Gastroesophageal sphincter (tissue), 4 donors: ENCODE data around the gene PHLPP1. TPM values are rescaled to one million over a fixed set of nuclear protein-coding genes. Genes with fewer than 3 reads are reported as not detected.
A peak's percentile ranks its signal among the peaks of the same experiment; 100 is the strongest.

Experiments
- ATAC-seq: fragments of 150-250 bp; one replicate; pipeline ENCODE4 v1.9.1; 2016; ENCODE audit warnings: mild to moderate bottlenecking, moderate library complexity
- H3K27ac ChIP-seq, 4 donors: fragments of 200-600 bp; sonication (generic) in 3 of 4; 1 replicate in 3 of 4; 2 replicates in 1 of 4; pipeline ENCODE4 v1.5.1; 2016 to 2019
- H3K27me3 ChIP-seq: fragments of 200-600 bp; sonication (generic); one replicate; pipeline ENCODE4 v1.5.1; 2019
- H3K36me3 ChIP-seq, 2 donors: fragments of 200-600 bp; sonication (generic); one replicate each; pipeline ENCODE4 v1.5.1; 2019; ENCODE audit warnings: control low read depth in 1 of 2
- H3K4me1 ChIP-seq, 3 donors: fragments of 200-600 bp; sonication (generic); 1 replicate in 2 of 3; 2 replicates in 1 of 3; pipeline ENCODE4 v1.5.1; 2016 to 2019; ENCODE audit warnings: control low read depth in 2 of 3
- H3K4me3 ChIP-seq, 2 donors: fragments of 200-600 bp; sonication (generic); one replicate each; pipeline ENCODE4 v1.5.1; 2019; ENCODE audit warnings: mild to moderate bottlenecking in 1 of 2, moderate library complexity in 1 of 2
- H3K9me3 ChIP-seq, 3 donors: fragments of 200-600 bp; sonication (generic); one replicate each; pipeline ENCODE4 v1.5.1; 2017 to 2019; ENCODE audit warnings: control low read depth in 2 of 3
- CTCF ChIP-seq, 4 experiments: fragments of 200-600 bp in 2 of 4; fragments of 450-650 bp in 2 of 4; sonication (generic) in 1 of 4; IDR thresholded peaks; one replicate each; pipeline ENCODE4 v1.5.1; 2017 to 2019; ENCODE audit warnings: antibody characterized with exemption in 4 of 4, mild to moderate bottlenecking in 2 of 4, moderate library complexity in 2 of 4
- EP300 ChIP-seq: sonication (generic); formaldehyde crosslinking; IDR thresholded peaks from one replicate; pipeline ENCODE4 v1.6.1; 2017; ENCODE audit warnings: antibody characterized with exemption, mild to moderate bottlenecking
- POLR2A ChIP-seq, 2 donors: fragments of 450-650 bp; IDR thresholded peaks; one replicate each; pipeline ENCODE4 v1.6.1; 2017; ENCODE audit warnings: antibody characterized with exemption in 2 of 2, mild to moderate bottlenecking in 2 of 2, moderate library complexity in 1 of 2
- POLR2AphosphoS5 ChIP-seq: sonication (generic); formaldehyde crosslinking; IDR thresholded peaks from one replicate; pipeline ENCODE4 v1.6.1; 2017; ENCODE audit warnings: antibody characterized with exemption
- WGBS, 2 donors: methylation state at CpG; one replicate each; pipeline ENCODE4 v1.1.5; 2018; ENCODE audit warnings: low coverage in 1 of 2; 5-methylcytosine and 5-hydroxymethylcytosine counted together
- total RNA-seq, 4 donors: library from RNA; depleted of rRNA; stranded (reverse); fragments of >200 nt; gene quantifications; one replicate each; pipeline ENCODE4 v1.1.0, GENCODE V29; 2016

PHLPP1 gene
- total RNA-seq, 4 donors from 2014 or later, result 10.8 to 19.1 (median 16.3) TPM

- no peaks in the 10 kb centered on the region for H3K9me3 ChIP-seq
- ATAC-seq, result no peak
- TF ChIP-seq POLR2A (IDR thresholded peaks at IDR 0.05) (no peak), CTCF (IDR thresholded peaks at IDR 0.05) (no peak), EP300 (no peak), POLR2AphosphoS5 (no peak)
- H3K27me3 ChIP-seq, result peaks cover 8% of the 10 kb centered on the region
- H3K27ac ChIP-seq, result no peak overlapping the region
- no peaks in the 10 kb centered on the region for H3K4me1 ChIP-seq
- no peaks in the 10 kb centered on the region for H3K36me3 ChIP-seq
- 33 to 36% methylated on average over 2 of the region's 2 CpGs for WGBS, 2 donors
- H3K4me3 ChIP-seq, result no peak overlapping the region
These were observed 301.7 kb downstream of the PHLPP1 start for GRCh38 chr18:63017076-63017475.

- peaks cover 8% of the 10 kb centered on the region for H3K27me3 ChIP-seq
- no peak overlapping the region for H3K4me3 ChIP-seq
- no peaks in the 10 kb centered on the region for H3K9me3 ChIP-seq
- H3K36me3 ChIP-seq, result no peaks in the 10 kb centered on the region
- TF ChIP-seq EP300, result no peak
- TF ChIP-seq POLR2AphosphoS5, result no peak
- TF ChIP-seq CTCF (IDR thresholded peaks at IDR 0.05), result no peak
- no peak for TF ChIP-seq POLR2A (IDR thresholded peaks at IDR 0.05)
- H3K27ac ChIP-seq, result no peak overlapping the region
- H3K4me1 ChIP-seq, result no peaks in the 10 kb centered on the region
- ATAC-seq, result no peak
These were observed 302.6 kb downstream of the PHLPP1 start for GRCh38 chr18:63017977-63018376.

- Histone ChIP-seq H3K4me3 (no peak overlapping the region), H3K4me1 (no peaks in the 10 kb centered on the region), H3K9me3 (no peaks in the 10 kb centered on the region), H3K36me3 (no peaks in the 10 kb centered on the region), H3K27me3 (no peaks in the 10 kb centered on the region), H3K27ac (no peak overlapping the region)
- no peak for TF ChIP-seq EP300
- no peak for TF ChIP-seq POLR2A (IDR thresholded peaks at IDR 0.05)
- TF ChIP-seq POLR2AphosphoS5, result no peak
- peak in 1 of 4 experiments; percentile 49 for TF ChIP-seq CTCF (IDR thresholded peaks at IDR 0.05)
- ATAC-seq, result peak; percentile 22
- 89 to 93% methylated on average over 11 to 13 of the region's 26 CpGs for WGBS, 2 donors
These were observed 307.2 kb downstream of the PHLPP1 start for GRCh38 chr18:63022429-63023022.

- no peaks in the 10 kb centered on the region for H3K36me3 ChIP-seq
- no peak for ATAC-seq
- H3K27me3 ChIP-seq, result no peaks in the 10 kb centered on the region
- no peak overlapping the region for H3K27ac ChIP-seq
- H3K4me3 ChIP-seq, result no peak overlapping the region
- H3K4me1 ChIP-seq, result no peaks in the 10 kb centered on the region
- no peak for TF ChIP-seq POLR2AphosphoS5
- TF ChIP-seq CTCF (IDR thresholded peaks at IDR 0.05), result peak in 2 of 4 experiments; percentile 25 to 50
- 55 to 69% methylated on average over 6 to 9 of the region's 12 CpGs for WGBS, 2 donors
- no peaks in the 10 kb centered on the region for H3K9me3 ChIP-seq
These were observed 310.1 kb downstream of the PHLPP1 start for GRCh38 chr18:63025251-63026090.

GRCh38 chr18:63028380-63028779 is 313.0 kb downstream of the PHLPP1 start:
- no peak overlapping the region for H3K4me3 ChIP-seq
- H3K27ac ChIP-seq, result no peak overlapping the region
- H3K27me3 ChIP-seq, result no peaks in the 10 kb centered on the region
- ATAC-seq, result no peak
- H3K9me3 ChIP-seq, result no peaks in the 10 kb centered on the region
- TF ChIP-seq POLR2AphosphoS5, result no peak
- no peak for TF ChIP-seq CTCF (IDR thresholded peaks at IDR 0.05)
- no peak for TF ChIP-seq POLR2A (IDR thresholded peaks at IDR 0.05)
- no peak for TF ChIP-seq EP300
- H3K4me1 ChIP-seq, result no peaks in the 10 kb centered on the region
- H3K36me3 ChIP-seq, result no peaks in the 10 kb centered on the region
- WGBS, 2 donors, result 83 to 88% methylated on average over 2 of the region's 2 CpGs
